HG03045 (cell line): ENCODE results near the gene STK17B.
A peak's percentile ranks its signal among the peaks of the same experiment; 100 is the strongest.
"Not testable (repeated sequence)": the region's sequence is repeated elsewhere in the genome, so short reads cannot be mapped to it uniquely, and the experiment has no call there.

ENCODE experiments used
- ATAC-seq: cut with Tn5 transposase; IDR thresholded peaks from one replicate; pipeline ENCODE4 v1.9.1; 2021; ENCODE audit warnings: mild to moderate bottlenecking, moderate library complexity; ENCODE audit not compliant: unreplicated experiment

The STK17B gene

DNA sequence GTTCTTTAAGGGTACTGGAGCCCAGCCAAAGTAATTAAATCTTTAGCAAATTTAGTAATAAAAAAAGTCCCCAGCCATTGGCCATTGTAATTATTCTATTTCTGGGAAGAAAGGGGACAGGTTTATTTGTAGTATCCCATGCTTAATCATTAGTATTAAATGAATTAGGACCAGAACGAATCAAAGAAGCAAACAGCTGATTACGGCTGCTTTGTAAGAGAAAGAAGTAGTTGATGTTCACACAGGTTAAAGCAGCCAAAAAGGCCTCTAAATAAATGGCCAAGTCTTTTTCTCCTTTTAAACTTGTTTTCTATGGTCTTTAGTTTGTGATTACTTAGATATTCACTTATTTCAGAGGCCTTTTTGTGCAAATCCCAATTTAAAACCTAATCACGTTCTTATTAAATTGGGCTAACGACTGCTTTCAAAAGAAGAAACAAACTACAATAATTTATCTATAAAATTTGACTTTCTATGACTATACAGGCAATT, 54.1 kb downstream of the STK17B start:
- no peak for ATAC-seq

DNA sequence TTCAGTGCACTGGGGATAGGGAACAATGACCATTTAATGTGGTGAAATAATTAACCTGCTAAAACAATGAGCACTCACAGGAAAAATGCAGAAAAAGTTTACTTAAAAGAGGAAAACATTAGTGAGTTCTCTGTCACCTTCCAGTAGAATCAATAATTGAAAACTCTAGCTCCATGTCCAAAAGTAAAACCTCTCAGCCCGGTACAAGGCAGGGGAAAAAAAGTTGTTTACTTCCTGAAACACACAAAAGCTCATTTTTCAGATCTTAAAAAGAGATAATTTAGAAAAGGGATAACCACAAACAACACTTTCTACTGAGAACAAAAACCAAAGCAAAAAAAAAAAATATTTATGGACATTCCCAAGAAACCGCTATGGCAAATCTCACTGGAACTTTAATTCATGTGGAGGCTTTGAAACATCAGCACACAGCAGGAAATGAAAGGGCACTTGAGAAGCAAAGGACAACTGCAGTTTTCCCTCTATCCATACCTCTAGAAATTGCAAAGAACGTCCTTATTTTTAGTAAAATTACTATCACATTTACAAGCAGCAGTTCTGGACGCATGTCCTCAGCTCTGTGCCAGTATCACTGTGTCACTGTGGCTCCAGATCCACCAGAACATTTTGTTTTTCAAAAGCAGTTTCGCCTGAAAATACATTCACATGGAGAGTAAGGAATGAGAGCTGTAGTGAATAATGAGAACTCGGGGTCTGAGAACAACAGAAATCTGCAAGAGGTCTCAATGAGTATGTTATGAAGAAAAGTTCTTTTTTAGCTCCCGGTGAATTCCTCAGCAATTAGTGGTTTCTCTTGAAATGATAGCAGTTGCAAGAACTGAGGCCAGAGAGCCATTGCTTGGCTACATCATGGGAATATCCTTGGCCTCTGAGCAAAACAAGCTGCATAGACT, 58.1 kb downstream of the STK17B start:
- ATAC-seq = no peak

DNA sequence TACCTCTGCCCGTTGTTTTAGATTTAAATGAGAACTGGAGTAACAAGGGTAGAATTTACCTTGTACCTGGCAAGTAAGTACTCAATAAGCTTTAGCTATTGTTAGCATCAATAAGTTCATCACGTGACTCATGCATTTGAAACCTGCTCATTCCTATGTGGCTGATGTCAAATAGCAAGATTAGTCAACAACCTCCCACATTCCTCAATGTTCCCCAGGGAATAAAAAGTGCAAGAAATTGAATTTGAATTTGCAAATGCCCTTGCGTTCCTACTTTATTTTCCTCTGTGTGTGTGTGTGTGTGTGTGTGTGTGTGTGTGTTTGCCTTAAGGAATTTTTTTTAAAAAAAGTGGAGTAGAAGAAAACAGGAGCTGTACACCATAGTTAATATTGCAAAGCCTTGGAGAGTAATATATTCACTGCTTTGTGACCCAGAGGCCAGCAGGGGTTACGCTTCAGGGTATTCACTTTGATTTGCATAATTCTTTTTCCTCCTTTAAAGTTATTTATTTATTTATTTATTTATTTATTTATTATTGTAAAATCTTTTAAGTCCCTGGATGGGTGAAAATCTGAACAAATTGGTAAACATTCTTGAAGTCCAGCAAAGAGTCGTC, 58.9 kb downstream of the STK17B start:
- ATAC-seq = no peak

DNA sequence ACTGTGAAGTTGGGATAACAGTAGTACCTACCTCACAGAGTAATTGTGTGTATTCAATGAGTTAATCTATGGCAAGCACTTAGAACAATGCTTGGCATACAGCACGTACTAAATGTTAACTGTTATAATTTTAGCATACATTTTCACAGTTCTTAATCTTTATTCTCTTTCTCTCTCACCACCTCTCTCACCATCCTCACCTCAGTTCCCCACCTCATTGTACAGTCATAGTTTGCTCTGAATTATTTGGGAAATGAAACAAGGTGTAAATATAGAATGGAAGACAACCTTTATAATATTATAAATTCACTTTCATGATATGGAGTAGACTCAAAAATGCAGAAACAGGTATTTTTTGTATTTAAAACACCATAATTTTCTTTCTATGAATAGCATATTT, 62.8 kb downstream of the STK17B start:
- no peak for ATAC-seq

DNA sequence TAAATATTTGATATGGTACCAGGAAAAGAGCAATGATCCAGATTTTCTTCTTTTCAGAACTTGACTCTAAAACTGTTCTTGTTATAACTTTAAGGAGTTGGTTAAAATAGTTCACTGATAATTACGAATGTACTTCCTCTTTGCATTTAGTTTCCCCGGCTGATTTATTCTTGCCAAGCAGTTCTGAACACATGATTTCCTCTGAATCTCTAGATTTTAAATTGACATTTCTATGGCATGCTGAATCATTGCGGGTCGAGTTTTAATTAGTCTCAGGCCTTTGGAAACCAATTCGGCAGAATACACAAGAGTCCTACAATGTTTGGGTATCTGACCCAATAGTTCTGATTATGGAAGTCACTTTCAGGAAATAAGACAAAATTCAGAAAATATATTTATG, 65.4 kb downstream of the STK17B start:
- ATAC-seq = no peak

DNA sequence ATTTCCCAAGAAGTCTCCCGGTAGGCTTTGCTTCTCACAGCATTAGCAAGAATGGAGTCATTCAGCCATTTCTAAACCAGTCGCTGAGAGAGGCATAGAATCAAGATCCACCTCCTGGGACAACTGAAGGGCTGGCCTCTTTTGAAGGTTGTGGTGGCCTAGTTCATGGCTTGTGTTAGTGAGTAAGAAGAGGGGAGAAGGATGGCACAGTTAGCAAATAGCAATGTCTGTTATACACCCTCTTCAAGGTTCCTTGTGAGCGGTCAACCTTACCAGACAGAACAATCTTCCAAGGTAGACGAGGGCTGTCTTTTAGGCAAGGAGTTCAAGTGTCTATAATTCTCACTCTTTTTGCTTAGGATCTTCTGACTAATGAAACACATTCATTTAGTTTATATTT, 67.3 kb downstream of the STK17B start:
- ATAC-seq = no peak

DNA sequence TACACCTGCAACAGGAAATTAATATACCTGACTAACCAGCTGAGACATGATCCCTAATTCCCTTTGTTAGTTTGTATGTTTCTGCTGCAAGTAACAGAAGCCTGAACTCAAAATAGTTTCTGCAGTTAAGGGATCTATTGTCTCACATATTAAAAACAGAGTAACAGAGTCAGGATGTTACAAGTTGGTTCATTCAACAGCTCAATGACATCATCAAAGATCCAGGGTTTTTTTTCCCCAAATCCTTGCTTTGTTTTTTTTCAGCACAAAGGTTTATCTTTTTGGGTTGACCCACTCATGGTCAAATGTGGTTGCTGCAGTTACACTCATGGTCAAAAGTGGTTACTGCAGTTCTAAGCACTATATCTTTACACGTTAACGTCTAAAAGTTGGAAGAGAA, 67.8 kb downstream of the STK17B start:
- ATAC-seq = no peak

DNA sequence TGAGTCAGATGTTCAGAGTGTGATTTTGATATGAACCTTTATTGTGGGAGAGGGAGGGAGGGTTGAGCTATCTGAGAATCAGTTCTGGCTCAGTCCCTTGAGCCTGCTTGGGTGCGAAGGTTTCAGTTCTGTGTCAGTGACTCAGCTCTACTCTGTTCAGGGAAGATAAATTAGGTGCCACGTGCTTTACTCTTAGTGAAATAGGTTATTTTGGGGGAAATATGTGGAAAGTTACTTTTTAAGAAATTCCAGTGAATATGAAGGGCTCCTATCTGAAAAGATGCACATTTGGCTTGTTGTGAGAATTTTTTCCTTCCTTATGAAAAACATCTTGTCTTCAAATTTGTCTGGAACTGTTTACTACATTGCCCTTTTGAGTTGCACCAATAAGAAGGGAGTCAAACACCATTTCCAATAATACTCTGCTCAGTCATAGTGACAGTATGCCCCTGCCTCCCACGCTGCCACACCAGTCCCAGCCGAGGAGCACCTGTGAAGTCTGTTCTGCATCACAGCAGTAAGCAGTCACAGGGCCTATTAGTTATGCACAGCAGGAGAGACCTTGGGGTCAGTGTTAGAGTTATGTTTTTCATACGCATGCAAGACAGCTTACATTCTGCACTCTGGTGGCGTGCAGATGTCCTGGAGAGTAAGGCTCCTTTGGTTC, 69.9 kb downstream of the STK17B start:
- peak; percentile 99 for ATAC-seq

DNA sequence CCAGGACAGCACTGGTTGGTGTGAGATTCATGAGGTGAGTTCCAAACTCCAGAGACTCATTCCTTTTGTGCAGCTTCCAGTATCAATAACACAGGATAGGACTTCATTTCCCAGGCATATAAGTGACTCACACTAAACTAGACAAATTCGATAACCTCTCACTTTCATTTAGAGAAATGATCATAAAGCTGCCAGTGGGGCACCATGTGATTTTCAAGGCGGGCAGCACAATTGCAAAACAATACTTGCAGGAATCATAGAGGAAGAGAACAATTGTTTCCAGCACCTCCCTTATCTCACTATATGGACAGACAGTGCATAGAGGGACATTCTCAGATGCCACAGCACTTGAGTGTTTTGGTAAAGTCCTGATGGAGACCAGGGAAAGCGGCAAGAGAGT, 71.5 kb downstream of the STK17B start:
- ATAC-seq = no peak

DNA sequence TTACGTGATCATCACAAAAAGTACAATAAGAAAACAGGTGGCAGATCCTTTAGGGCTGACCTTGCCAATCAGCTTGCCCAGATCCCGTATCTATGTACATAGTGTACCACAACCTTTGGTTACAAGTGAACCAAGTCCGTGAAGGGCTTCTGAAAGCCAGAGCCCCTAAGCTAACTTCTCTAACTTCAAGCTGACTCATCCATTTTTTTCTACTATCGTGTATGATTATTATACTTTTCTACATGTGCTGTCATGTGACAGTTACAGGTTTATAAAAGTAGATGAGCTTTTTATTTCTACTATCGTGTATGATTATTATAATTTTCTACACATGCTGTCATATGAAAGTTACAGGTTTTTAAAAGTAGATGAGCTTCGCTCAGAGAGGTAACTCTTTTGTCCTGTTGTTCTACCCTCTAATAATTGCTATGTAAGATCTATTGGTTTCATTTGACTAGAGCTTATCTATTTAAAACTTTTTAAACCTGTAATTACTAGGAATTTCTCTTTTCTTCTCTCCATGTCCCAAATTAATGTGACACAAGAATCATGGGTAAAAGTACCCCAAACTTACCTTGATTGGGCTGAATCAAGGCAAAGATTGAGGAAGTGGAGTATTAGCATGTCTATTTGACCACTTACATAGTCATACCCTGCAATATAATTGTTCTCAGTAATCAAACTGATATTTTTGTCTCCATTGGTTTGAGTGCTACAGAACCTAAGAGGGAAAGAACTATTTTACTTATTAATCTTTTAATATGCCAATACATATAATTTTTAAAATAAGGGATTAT, 73.3 kb downstream of the STK17B start:
- ATAC-seq = no peak

DNA sequence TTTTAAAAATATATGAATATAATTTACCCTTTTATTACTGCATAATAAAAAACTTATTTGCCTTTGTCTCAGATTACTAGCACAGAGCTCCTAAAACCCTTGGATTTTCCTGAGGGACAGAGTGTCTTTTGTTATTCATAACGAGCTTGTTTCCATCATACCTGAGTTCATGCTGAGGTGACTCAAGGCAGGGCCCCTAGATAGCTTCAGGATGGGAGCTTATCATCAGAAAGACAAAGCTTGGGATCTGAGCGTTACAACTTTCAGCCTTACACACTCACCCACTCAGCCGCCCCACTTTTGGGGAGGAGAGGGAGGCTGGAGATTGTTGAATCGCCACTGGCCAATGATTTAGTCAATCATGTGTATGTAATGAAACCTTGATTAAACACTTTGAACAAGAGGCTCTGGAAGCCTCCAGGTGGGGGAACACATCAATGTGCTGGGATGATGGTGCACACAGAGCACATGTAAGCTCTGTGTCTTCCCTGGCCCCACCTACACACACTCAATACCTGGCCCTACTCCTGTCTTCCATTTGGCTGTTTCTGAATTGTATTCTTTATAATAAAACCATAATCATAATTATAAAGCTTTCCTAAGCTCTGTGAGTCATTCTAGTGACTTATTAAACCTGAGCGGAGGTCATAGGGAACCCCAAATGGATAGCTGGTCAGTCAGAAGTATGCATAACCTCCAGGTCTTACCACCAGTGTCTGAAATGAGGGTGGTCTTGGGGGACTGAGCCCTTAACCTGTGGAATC, 74.2 kb downstream of the STK17B start:
- ATAC-seq = no peak

DNA sequence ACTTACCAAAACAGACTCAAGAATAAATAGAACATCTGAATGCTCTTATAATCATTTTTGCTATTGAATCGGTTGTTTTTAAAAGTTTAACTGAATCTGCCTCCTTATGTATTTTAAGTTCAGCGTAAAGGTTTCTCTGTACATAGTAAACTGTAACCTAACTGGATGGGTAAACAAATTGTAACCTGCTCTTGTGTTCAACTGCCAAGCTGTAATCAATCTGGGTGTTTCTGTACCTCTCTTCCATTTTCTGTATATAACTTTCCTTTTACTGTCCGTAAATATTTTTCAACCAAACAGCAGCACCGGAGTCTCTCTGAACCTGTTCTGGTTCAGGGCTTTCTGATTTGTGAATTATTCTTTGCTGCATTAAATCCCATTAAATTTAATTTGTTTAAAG, 75.1 kb downstream of the STK17B start:
- ATAC-seq = no peak

DNA sequence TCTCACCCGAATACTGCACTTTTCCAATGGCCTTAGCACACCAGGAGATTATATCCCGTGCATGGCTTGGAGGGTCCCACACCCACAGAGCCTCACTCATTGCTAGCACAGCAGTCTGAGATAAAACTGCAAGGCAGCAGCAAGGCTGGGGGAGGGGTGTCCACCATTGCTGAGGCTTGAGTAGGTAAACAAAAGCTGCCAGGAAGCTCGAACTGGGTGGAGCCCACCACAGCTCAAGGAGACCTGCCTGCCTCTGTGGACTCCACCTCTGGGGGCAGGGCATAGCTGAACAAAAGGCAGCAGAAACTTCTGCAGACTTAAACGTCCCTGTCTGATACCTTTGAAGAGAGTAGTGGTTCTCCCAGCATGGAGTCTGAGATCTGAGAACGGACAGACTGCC, 81.9 kb downstream of the STK17B start:
- ATAC-seq = not testable (repeated sequence)

DNA sequence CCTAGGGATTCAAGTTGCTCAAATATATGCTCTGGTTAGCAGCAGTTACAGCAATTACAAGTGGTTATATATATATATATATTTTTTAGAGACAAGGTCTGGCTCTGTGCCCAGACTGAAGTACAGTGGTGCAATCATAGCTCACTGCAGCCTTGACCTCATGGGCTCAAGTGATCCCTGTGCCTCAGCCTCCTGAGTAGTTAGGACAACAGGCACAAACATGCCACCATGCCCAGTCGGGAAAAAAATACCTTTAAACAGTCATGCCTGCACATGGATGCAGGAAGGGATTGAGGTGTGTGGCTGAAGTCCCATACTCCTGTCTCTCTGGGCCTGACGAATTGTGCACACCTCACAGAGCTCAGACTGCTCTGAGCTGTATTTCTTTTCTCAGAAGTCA, 83.2 kb downstream of the STK17B start:
- no peak for ATAC-seq

DNA sequence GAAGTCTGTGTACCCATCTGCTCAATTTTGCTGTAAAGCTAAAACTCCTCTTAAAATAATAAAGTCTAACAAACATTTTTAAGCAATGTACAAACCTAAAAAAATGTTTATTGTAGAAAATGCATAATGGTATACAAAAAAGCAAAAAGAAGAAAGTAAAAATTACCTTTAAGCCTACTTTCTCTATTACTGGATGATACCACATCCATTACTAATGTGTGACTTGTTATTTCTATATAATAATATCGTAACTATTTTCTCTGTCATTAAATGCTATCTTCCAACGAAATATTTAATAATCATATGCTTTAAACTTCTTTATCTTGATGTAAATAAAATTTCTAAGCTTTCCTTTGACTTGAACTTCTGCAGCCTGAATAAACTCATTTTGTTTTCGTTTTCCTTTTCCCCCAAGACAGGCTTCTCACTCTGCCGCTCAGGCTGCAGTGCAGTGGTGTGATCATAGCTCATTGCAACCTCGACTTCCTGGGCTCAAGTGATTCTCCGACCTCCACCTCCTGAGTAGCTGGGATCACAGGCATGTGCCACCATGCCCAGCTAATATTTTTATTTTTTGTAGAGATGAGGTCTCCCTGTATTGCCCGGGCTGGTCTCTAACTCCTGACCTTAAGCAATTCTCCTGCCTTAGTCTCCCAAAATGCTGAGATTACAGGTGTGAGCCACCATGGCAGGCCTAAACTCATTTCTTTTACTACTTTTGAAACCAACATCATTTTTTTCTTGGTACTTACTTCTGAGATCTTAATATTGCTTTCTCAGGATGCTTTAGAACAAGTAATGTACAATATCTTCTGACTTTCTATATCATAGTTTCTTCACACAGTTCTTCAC, 84.6 kb downstream of the STK17B start:
- no peak for ATAC-seq

DNA sequence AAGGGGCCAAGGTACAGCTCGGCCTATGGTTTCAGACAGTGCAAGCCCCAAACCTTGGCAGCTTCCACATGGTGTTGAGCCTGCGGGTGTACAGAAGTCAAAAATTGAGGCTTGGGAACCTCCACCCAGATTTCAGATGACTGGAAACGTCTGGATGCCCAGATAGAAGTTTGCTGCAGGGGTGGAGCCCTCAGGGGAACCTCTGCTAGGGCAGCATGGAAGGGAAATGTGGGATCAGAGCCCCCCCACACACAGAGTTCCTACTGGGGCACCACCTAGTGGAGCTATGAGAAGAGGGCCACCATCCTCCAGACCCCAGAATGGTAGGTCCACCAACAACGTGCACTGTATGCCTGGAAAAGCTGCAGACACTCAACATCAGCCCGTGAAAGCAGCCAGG, 87.8 kb downstream of the STK17B start:
- ATAC-seq = no peak
